Choroid plexus epithelial cell (primary cell): ENCODE results near the gene QPRT.
"Not testable (repeated sequence)": the region's sequence is repeated elsewhere in the genome, so short reads cannot be mapped to it uniquely, and the experiment has no call there.

Experiments
- DNase-seq: peaks from one replicate; pipeline ENCODE4 v3.0.0-alpha.2; 2010; ENCODE audit warnings: low read depth
- H3K4me3 ChIP-seq: 2 replicates; pipeline ENCODE4 v1.5.1; 2011; ENCODE audit warnings: low read depth, mild to moderate bottlenecking, control low read depth, low read length, moderate library complexity
- TF ChIP-seq, protein P1 (sequence below): conservative IDR thresholded peaks from 2 replicates; pipeline ENCODE4 v1.5.1; 2011; ENCODE audit warnings: low read depth, mild to moderate bottlenecking, control low read depth, inconsistent platforms, low read length, moderate library complexity

Gene QPRT

GRCh38 chr16:29653471-29653870, 25.5 kb upstream of the QPRT start:
- no peak for DNase-seq
- TF ChIP-seq, protein P1, sequence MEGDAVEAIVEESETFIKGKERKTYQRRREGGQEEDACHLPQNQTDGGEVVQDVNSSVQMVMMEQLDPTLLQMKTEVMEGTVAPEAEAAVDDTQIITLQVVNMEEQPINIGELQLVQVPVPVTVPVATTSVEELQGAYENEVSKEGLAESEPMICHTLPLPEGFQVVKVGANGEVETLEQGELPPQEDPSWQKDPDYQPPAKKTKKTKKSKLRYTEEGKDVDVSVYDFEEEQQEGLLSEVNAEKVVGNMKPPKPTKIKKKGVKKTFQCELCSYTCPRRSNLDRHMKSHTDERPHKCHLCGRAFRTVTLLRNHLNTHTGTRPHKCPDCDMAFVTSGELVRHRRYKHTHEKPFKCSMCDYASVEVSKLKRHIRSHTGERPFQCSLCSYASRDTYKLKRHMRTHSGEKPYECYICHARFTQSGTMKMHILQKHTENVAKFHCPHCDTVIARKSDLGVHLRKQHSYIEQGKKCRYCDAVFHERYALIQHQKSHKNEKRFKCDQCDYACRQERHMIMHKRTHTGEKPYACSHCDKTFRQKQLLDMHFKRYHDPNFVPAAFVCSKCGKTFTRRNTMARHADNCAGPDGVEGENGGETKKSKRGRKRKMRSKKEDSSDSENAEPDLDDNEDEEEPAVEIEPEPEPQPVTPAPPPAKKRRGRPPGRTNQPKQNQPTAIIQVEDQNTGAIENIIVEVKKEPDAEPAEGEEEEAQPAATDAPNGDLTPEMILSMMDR = no peak
- H3K4me3 ChIP-seq = no peak overlapping the region

DNA sequence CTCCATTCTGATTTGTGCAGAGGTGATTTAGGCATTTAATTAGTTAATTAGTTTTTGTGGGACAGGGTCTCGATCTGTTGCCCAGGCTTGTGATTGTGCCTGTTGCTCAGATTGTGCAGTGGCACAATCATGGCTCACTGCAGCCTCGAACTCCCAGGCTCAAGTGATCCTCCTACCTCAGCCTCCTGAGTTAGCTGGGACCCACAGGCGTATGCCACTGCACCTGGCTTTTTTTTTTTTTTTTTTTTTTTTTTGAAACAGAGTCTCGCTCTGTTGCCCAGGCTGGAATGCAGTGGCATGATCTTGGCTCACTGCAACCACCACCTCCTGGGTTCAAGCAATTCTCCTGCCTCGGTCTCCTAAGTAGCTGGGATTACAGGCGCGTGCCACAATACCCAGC, 25.1 kb upstream of the QPRT start:
- not testable (repeated sequence) for DNase-seq, H3K4me3 ChIP-seq

DNA sequence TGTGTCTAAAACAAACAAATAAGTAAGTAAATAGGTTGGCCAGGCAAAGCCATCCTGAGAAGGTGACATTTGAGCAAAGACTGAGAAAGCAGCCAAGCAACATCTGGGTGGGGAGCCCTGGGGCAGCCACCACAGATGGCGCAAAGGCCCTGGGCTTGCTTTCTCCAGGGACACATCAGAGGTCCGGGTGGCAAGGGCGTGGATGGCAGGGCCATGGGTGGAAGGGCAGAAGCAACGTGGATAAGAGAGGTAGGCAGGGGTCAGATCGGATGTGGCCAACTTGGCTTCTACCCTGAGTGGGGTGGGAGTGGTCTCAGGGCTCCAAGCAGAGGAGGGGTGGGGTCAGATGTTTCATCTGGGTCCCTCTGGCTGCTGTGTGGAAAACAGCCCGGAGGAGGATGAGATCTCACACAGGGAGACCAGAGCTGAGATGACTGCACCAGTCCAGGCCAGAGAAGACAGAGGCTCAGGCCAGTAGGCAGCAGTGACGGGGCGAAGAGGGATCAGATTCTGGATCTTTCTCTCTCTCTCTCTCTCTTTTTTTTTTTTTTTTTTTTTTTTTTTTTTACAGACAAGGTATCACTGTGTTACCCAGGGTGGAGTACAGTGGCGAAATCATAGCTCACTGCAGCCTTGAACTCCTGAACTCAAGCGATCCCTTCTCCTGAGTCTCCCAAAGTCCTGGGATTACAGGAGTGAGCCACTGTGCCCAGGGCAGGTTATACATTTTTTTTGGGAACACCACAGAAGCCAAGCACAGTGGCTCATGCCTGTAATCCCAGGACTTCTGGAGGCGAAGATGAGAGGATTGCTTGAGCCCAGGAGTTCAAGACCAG, 22.1 kb upstream of the QPRT start:
- TF ChIP-seq, protein P1 = no peak
- no peak for DNase-seq
- no peak overlapping the region for H3K4me3 ChIP-seq

DNA sequence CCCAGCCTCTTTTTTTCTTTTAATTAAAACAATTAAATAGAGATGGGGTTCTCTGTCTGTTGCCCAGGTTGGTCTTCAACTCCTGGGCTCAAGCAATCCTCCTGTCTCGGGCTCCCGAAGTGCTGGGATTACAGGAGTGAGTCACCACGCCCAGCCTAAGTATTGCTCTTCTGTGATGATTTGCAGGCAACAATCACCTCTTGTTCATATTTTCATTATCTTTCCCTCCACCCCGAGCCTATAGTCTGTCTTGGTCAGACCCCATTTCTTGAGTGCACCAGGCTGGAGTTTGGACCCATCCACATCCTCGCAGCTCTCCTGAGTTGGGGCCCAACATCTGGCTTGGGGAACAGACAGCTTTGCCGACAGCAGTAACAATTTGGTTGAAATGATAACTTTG, 20.3 kb upstream of the QPRT start:
- TF ChIP-seq, protein P1 = no peak
- no peak overlapping the region for H3K4me3 ChIP-seq
- DNase-seq = no peak

DNA sequence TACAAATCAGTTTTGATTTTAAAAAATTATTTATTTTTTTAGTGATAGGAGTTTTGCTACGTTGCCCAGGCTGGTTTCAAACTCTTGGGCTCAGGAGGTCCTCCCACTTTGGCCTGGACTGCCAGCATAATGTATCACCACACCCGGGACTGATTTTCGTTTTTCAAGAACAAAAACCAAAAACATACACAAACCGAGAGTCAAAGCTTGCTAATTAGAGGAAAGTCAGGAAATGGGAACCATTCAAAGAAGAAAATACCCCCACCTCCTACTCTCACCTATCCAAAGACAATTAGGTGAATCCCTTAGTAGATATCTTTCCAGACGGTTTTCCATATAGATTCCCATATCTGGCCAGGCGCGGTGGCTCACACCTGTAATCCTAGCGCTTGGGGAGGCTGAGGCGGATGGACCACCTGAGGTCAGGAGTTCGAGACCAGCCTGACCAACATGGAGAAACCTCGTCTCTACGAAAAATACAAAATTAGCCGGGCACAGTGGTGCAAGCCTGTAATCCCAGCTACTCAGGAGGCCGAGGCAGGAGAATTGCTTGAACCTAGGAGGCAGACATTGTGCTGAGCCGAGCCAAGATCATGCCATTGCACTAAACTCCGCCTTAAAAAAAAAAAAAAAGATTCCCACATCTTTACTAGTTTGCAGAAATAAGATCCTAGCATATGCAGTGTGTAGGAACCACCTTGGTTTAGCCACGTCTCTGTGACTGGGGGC, 16.8 kb upstream of the QPRT start:
- no peak for DNase-seq
- TF ChIP-seq, protein P1 = no peak
- no peak overlapping the region for H3K4me3 ChIP-seq

GRCh38 chr16:29662729-29663015, 16.3 kb upstream of the QPRT start:
- TF ChIP-seq, protein P1 = no peak
- DNase-seq = no peak
- no peak overlapping the region for H3K4me3 ChIP-seq

- TF ChIP-seq, protein P1 = no peak
- no peak within 1 kb of the TSS for H3K4me3 ChIP-seq
- DNase-seq = no peak
Observed at GRCh38 chr16:29663016-29663806, 15.8 kb upstream of the QPRT start, which contains the start of gene SPN. Gene SPN, plus strand, starts transcription at chr16:29663247. Its CDS starts 482 bp downstream, at chr16:29663729.
